Lower leg skin (tissue), 4 donors: ENCODE data around the gene C14orf119. TPM values are rescaled to one million over a fixed set of nuclear protein-coding genes. Genes with fewer than 3 reads are reported as not detected.

Experiments
- DNase-seq, 2 donors: peaks; one replicate each; pipeline ENCODE4 v3.0.0-alpha.2; 2019; ENCODE audit warnings: low spot score in 2 of 2
- H3K4me3 ChIP-seq: fragments of 200-600 bp; sonication (generic); 2 replicates; pipeline ENCODE4 v1.5.1; 2017; ENCODE audit warnings: mild to moderate bottlenecking, low read depth; ENCODE audit not compliant: poor library complexity, severe bottlenecking
- POLR2A ChIP-seq, 2 donors: fragments of 450-650 bp; IDR thresholded peaks; one replicate each; pipeline ENCODE4 v1.6.1; 2016 to 2017; ENCODE audit warnings: antibody characterized with exemption in 2 of 2, mild to moderate bottlenecking in 1 of 2, moderate library complexity in 1 of 2
- WGBS, 2 donors: methylation state at CpG; one replicate each; pipeline ENCODE4 v1.1.5; 2018; 5-methylcytosine and 5-hydroxymethylcytosine counted together
- intact Hi-C: fragments of 100-400 bp; cut with DNase I; formaldehyde crosslinking; loops from one replicate; pipeline ENCODE4 v1.15.0; 2023; ENCODE audit warnings: low total_unique reads
- total RNA-seq, 4 donors: library from RNA; depleted of rRNA; stranded (reverse); fragments of >200 nt; gene quantifications; one replicate each; pipeline ENCODE4 v1.1.0, GENCODE V29; 2016
- TF ChIP-seq, protein P1 (sequence below), 3 donors: fragments of 450-650 bp; IDR thresholded peaks; one replicate each; pipeline ENCODE4 v1.5.1; 2016; ENCODE audit warnings: antibody characterized with exemption in 3 of 3, mild to moderate bottlenecking in 3 of 3, moderate library complexity in 2 of 3

The C14orf119 gene
- total RNA-seq, 4 donors from 2014 or later: 14.5 to 29.8 (median 19.7) TPM

DNA sequence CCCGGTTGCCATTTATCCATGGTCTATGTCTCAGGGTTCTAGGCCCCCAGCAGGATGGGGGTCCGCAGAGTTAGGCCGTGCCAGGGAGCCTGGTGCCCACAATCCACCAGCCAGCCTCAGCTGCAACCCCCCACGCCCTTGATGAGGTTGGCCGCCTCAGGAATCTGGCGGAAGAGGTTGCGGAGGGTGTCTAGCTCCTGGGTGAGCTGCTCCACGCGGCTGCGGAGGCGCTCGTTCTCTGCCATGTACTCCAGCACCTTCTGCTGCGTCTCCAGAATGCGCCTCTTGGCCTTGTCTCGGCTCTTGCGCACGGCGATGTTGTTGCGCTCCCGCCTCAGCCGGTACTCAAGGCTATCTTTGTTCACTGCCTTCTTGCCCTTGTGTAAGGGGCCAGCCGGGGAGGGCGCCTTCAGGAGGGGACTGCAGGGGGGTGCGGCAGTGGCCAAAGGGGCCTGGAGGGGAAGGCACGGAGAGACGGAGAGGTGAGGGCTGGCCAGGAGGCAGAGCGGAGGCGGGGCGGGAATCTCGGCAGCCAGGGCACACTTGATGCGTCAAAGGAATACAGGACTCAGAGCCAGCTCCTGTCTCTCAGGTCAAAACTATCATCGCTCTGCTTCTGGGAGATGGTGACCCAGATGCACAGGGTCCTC lies 22.2 kb downstream of the C14orf119 start:
- H3K4me3 ChIP-seq: no peak overlapping the region
- TF ChIP-seq, protein P1, sequence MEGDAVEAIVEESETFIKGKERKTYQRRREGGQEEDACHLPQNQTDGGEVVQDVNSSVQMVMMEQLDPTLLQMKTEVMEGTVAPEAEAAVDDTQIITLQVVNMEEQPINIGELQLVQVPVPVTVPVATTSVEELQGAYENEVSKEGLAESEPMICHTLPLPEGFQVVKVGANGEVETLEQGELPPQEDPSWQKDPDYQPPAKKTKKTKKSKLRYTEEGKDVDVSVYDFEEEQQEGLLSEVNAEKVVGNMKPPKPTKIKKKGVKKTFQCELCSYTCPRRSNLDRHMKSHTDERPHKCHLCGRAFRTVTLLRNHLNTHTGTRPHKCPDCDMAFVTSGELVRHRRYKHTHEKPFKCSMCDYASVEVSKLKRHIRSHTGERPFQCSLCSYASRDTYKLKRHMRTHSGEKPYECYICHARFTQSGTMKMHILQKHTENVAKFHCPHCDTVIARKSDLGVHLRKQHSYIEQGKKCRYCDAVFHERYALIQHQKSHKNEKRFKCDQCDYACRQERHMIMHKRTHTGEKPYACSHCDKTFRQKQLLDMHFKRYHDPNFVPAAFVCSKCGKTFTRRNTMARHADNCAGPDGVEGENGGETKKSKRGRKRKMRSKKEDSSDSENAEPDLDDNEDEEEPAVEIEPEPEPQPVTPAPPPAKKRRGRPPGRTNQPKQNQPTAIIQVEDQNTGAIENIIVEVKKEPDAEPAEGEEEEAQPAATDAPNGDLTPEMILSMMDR (IDR thresholded peaks at IDR 0.05): no peak
- no peak for TF ChIP-seq POLR2A (IDR thresholded peaks at IDR 0.05)
- 88% methylated on average over 30 to 32 of the region's 32 CpGs for WGBS, 2 donors
- intact Hi-C loops: no loop called here
- no peak for DNase-seq

DNA sequence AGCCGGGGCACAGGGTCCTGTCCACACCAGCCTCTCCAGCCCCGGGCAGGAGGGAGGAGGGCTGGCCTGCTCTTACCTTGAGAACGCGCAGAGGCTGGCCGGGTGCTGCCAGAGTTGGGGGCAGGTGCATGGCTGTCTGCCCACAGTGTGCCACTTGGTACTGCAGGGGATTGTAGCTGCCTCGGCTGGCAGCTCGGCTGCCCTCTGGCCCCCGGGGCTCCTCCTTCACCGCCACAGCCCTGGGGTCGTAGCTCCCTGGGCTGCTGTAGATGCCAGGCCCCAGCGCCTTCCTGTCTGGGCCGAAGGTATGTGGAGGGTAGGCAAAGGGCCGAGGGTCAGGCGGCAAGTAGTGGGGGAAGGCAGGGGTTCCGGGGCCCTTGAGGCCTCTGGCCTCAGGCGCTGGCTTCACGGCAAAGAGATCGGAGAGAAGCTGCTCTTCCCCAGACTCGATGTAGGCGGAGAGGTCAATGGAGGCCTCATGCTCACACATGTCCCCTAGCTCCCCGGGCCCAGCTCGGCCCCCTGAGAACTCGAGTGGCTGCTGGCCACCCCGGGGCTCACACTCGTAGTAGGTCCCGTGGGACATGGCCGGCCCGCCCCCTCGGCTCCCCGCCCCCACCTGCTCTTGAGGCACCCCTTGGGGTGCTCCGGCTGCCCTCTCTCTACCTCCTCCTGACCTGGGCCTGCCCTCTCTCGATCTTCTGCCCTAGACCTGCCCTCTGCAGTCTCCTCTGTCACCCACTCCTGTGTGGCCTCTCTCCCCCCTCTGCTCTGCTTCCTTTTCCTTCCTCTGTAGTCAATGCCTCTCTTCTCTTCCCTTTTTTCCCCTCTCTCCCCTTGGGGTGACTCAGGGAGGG lies 23.4 kb downstream of the C14orf119 start, which contains the start of gene CEBPE:
TSS of gene CEBPE (minus strand) at position 750 of the 857 bp plus-strand sequence. CDS start at position 586, 164 bp downstream.
- intact Hi-C loops: no loop called here
- no peak for TF ChIP-seq POLR2A (IDR thresholded peaks at IDR 0.05)
- TF ChIP-seq, protein P1 (IDR thresholded peaks at IDR 0.05): no peak
- H3K4me3 ChIP-seq: no peak within 1 kb of the TSS
- no peak for DNase-seq
- 81 to 83% methylated on average over 29 to 30 of the region's 32 CpGs for WGBS, 2 donors

DNA sequence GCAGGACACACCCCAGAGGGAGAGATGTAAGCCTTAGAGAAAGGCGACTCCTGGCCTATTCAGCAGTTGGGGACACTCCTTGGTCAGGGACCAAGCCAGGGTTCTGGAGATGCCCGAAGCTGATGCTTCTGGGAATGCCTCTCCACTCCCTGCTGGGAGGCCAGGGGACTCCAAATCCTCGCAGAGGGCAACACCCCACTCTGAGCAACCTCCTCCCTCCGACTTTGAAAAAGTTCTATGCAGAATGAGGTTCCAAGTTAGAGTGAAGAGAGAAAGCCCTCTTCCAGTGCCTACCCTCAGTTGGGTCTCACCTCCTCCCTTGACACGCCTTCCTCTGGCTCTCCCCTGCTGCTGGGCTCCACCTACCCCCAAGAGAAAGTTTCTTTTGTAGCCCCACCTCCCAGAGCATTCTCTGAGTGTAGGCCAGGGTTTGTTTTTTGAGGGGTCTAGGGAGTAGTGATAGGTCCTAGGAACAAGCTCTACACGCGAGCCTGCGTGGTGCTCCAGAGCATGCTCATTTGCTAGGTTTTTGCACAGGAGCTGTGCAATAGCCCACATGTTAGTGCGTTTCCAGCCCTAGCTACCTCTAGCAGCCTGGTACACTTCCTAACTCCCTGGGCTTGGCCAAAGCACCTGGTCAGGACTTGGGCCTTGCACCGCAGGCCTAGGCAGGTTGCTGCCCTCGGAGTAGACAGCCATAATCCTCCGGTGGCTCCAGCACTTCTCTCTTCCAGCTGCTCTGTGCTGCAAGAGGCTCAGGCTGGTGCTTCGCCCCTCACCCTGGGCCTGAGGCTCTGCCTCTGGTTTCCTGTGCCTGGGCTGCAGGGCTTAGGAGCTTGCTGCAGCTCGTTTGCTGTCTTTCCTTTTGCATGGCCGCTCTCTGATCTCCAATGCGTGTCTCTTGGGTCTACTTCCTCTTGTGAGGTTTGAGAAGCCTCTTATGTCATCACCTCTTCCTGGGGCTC lies 24.3 kb downstream of the C14orf119 start:
- 75 to 77% methylated on average over 14 to 16 of the region's 16 CpGs for WGBS, 2 donors
- no peak overlapping the region for H3K4me3 ChIP-seq
- TF ChIP-seq, protein P1 (IDR thresholded peaks at IDR 0.05): no peak
- TF ChIP-seq POLR2A (IDR thresholded peaks at IDR 0.05): no peak
- DNase-seq: no peak
- intact Hi-C loops: loop anchor here (2.0 kb wide), 1 partner anchor 67 kb away; no protein-coding TSS in a partner anchor

DNA sequence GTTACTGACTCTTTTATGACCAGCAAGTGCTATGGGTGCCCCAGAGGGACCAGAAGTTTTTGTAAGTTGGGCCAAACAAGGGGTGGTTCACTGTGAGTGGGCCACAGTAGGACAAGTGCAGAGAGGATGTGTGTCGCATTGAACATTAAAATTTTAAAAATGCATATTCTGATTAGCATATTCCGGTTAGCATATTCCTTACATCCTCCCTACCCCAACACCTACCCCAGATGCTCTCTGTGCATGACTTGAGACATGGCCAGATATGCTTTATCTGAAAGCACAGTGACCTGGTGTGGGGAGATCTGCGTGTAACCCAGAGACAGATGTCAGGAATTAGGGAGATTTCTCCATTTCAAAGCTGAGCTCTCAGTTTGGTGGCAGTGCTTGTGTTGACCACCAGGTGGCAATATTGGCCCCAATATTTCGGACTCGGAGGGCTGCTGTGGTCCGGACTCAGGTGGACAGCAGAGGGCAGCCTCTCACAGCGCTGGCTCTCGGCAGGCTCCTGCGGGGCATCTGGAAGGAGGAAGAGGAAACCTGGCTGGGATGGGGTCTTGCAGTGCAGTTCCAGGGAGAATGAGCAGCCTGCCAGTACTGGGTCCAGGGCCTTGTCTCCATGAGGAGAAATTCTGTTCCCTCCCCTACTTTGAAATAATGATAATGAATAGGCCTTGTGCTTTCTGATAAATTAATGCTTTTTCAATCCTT lies 25.4 kb downstream of the C14orf119 start:
- TF ChIP-seq, protein P1 (IDR thresholded peaks at IDR 0.05): peak in 2 of 3 donors; percentile 98 to 100
- TF ChIP-seq POLR2A (IDR thresholded peaks at IDR 0.05): no peak
- intact Hi-C loops: loop anchor here (2.0 kb wide), 1 partner anchor 66 kb away; no protein-coding TSS in a partner anchor
- no peak overlapping the region for H3K4me3 ChIP-seq
- DNase-seq: peak; percentile 90 to 98
- WGBS, 2 donors: 14 to 16% methylated on average over 9 of the region's 9 CpGs

DNA sequence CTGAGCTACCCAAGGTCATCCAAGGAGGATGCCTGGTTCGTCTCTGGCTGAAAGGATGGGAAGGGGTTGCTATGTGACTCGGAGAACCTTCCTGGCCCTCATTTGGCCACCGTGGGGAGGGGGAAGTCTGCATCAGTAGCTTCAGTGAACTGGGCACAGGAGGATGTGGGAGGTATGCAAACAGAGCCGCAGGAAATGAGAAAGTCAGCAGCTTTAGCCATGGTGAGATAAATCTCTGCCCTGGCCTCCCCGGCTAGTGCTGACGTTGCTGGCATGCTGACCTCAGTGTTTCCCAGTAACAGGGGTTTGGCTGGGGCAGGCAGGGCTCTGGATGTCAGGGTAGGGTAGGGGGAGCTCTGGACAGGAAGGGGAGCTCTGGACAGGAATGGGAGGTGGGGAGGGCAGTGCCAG lies 26.1 kb downstream of the C14orf119 start:
- H3K4me3 ChIP-seq: no peak overlapping the region
- no peak for TF ChIP-seq POLR2A (IDR thresholded peaks at IDR 0.05)
- TF ChIP-seq, protein P1 (IDR thresholded peaks at IDR 0.05): no peak
- WGBS, 2 donors: 49 to 52% methylated on average over 6 of the region's 6 CpGs
- intact Hi-C loops: loop anchor here (2.0 kb wide), 1 partner anchor 65 kb away; no protein-coding TSS in a partner anchor
- DNase-seq: no peak
